Testis (tissue), 2 donors: Measurements from ENCODE around the gene CFD.

Experiments used
- POLR2A ChIP-seq: fragments of 450-650 bp; IDR thresholded peaks from one replicate; pipeline ENCODE4 v1.6.1; 2017; ENCODE audit warnings: antibody characterized with exemption, mild to moderate bottlenecking, moderate library complexity
- TF ChIP-seq, protein P1 (sequence below), 3 experiments: fragments of 450-650 bp in 2 of 3; fragments of 200-600 bp in 1 of 3; sonication (generic) in 1 of 3; IDR thresholded peaks; one replicate each; pipeline ENCODE4 v1.5.1; 2016 to 2019; ENCODE audit warnings: antibody characterized with exemption in 3 of 3, mild to moderate bottlenecking in 2 of 3, moderate library complexity in 1 of 3

DNA sequence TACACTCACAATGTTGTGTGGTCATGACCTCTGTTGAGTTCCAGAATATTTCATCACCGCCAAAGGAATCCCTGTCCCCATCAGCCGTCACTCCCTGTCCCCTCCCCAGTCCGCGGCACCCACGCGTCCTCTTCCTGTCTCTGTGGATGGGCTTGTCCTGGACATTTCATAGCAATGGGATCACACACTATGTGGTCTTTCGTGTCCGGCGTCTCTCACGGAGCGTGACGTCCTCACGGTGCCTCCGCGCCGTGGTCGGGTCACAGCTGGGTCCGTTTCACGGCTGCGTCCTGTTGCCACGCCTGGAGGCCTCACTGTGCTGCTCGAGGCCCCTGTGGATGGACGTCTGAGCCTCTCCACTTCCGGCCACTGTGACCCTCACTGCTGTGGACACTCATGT, 25.2 kb upstream of the CFD start:
- TF ChIP-seq POLR2A, result no peak
- TF ChIP-seq, protein P1, sequence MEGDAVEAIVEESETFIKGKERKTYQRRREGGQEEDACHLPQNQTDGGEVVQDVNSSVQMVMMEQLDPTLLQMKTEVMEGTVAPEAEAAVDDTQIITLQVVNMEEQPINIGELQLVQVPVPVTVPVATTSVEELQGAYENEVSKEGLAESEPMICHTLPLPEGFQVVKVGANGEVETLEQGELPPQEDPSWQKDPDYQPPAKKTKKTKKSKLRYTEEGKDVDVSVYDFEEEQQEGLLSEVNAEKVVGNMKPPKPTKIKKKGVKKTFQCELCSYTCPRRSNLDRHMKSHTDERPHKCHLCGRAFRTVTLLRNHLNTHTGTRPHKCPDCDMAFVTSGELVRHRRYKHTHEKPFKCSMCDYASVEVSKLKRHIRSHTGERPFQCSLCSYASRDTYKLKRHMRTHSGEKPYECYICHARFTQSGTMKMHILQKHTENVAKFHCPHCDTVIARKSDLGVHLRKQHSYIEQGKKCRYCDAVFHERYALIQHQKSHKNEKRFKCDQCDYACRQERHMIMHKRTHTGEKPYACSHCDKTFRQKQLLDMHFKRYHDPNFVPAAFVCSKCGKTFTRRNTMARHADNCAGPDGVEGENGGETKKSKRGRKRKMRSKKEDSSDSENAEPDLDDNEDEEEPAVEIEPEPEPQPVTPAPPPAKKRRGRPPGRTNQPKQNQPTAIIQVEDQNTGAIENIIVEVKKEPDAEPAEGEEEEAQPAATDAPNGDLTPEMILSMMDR (IDR thresholded peaks at IDR 0.05), result no peak
